Parathyroid adenoma (tissue), 2 donors: Measurements from ENCODE around the gene DIAPH2.

Experiments used
- H2AFZ ChIP-seq: fragments of 300-600 bp; sonication (generic); one replicate; pipeline ENCODE4 v1.7.0; 2017; ENCODE audit warnings: antibody characterized with exemption, mild to moderate bottlenecking
- H3K27ac ChIP-seq: fragments of 300-600 bp; sonication (generic); one replicate; pipeline ENCODE4 v1.7.0; 2017
- H3K27me3 ChIP-seq: fragments of 300-600 bp; sonication (generic); one replicate; pipeline ENCODE4 v1.7.0; 2017; ENCODE audit warnings: low read length; ENCODE audit not compliant: control insufficient read depth, insufficient read depth
- H3K36me3 ChIP-seq: fragments of 300-600 bp; sonication (generic); one replicate; pipeline ENCODE4 v1.7.0; 2017; ENCODE audit warnings: low read length; ENCODE audit not compliant: control insufficient read depth, insufficient read depth
- H3K4me1 ChIP-seq: fragments of 300-600 bp; sonication (generic); one replicate; pipeline ENCODE4 v1.7.0; 2017; ENCODE audit warnings: control low read depth
- H3K4me2 ChIP-seq: fragments of 300-600 bp; sonication (generic); one replicate; pipeline ENCODE4 v1.7.0; 2017; ENCODE audit warnings: low read length
- H3K4me3 ChIP-seq: fragments of 300-600 bp; sonication (generic); one replicate; pipeline ENCODE4 v1.7.0; 2017; ENCODE audit warnings: low read depth, low read length
- H3K79me2 ChIP-seq: fragments of 300-600 bp; sonication (generic); one replicate; pipeline ENCODE4 v1.7.0; 2017; ENCODE audit warnings: control low read depth
- H3K9ac ChIP-seq: fragments of 300-600 bp; sonication (generic); one replicate; pipeline ENCODE4 v1.7.0; 2017; ENCODE audit warnings: mild to moderate bottlenecking
- H3K9me3 ChIP-seq: fragments of 300-600 bp; sonication (generic); one replicate; pipeline ENCODE4 v1.7.0; 2017; ENCODE audit warnings: low read length; ENCODE audit not compliant: control insufficient read depth
- CTCF ChIP-seq: fragments of 300-600 bp; sonication (generic); IDR thresholded peaks from one replicate; pipeline ENCODE4 v1.7.0; 2017; ENCODE audit warnings: antibody characterized with exemption, mild to moderate bottlenecking
- donor health status: primary hyperparathyroidism.

The DIAPH2 gene

GRCh38 chrX:96957718-96958117 lies 273.1 kb downstream of the DIAPH2 start:
- no peak overlapping the region for H3K27ac ChIP-seq
- no peak overlapping the region for H2AFZ ChIP-seq
- H3K36me3 ChIP-seq: no peaks in the 10 kb centered on the region
- no peak overlapping the region for H3K4me2 ChIP-seq
- no peak for TF ChIP-seq CTCF
- no peak overlapping the region for H3K9ac ChIP-seq
- no peaks in the 10 kb centered on the region for H3K4me1 ChIP-seq
- H3K79me2 ChIP-seq: no peaks in the 10 kb centered on the region
- H3K27me3 ChIP-seq: no peaks in the 10 kb centered on the region
- H3K9me3 ChIP-seq: no peaks in the 10 kb centered on the region
- no peak overlapping the region for H3K4me3 ChIP-seq

DNA sequence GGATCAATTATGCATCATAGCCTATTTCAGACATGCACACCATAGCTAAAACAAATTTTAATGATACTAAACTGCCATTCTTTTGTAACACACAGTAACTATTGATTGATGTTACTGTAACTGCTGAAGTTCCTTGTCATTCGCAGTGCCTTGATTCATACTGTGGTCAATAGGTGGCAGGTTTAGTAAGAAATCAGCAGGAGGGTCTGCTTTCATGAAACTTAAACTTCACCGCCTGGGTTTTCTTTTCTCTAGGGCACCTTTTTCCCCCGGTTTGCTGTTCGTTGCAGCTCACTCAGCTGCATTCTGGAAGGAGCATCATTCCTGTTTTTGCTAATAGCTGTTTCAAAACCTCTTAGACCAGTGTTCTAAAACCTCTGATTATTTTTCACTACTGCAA lies 287.2 kb downstream of the DIAPH2 start:
- Histone ChIP-seq H3K9me3 (no peaks in the 10 kb centered on the region), H3K4me3 (no peak overlapping the region), H2AFZ (no peak overlapping the region), H3K9ac (no peak overlapping the region), H3K79me2 (no peaks in the 10 kb centered on the region), H3K27ac (no peak overlapping the region), H3K4me2 (no peak overlapping the region), H3K27me3 (no peaks in the 10 kb centered on the region), H3K4me1 (no peaks in the 10 kb centered on the region), H3K36me3 (no peaks in the 10 kb centered on the region)
- no peak for TF ChIP-seq CTCF

DNA sequence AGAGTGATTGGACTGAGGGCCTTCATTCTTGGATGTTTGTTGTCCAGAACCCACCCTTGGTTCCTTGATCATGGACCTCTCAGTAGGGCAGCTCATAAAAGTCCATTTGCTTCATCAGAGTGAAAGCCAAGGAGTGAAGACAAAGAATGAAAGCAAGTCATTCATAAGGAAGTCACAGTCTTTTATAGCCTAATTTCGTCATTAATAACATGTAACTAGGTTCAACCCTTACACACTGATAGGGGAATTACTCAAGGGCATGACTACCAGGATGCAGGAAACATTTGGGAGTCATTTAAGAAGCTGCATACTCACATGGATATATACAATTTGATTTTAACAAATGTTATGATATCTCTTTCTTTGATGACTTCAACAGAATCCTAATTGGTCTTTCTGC lies 294.3 kb downstream of the DIAPH2 start:
- Histone ChIP-seq H3K27ac (no peak overlapping the region), H3K27me3 (no peaks in the 10 kb centered on the region), H3K9me3 (no peaks in the 10 kb centered on the region), H3K79me2 (no peaks in the 10 kb centered on the region), H2AFZ (no peak overlapping the region), H3K9ac (no peak overlapping the region), H3K36me3 (no peaks in the 10 kb centered on the region), H3K4me2 (no peak overlapping the region), H3K4me1 (no peaks in the 10 kb centered on the region), H3K4me3 (no peak overlapping the region)
- TF ChIP-seq CTCF: no peak

GRCh38 chrX:96979766-96980165 lies 295.1 kb downstream of the DIAPH2 start:
- no peak overlapping the region for H3K9ac ChIP-seq
- H3K4me2 ChIP-seq: no peak overlapping the region
- H3K27me3 ChIP-seq: no peaks in the 10 kb centered on the region
- H2AFZ ChIP-seq: no peak overlapping the region
- H3K36me3 ChIP-seq: no peaks in the 10 kb centered on the region
- no peak for TF ChIP-seq CTCF
- H3K79me2 ChIP-seq: no peaks in the 10 kb centered on the region
- H3K9me3 ChIP-seq: no peaks in the 10 kb centered on the region
- no peak overlapping the region for H3K27ac ChIP-seq
- H3K4me1 ChIP-seq: no peaks in the 10 kb centered on the region
- H3K4me3 ChIP-seq: no peak overlapping the region

DNA sequence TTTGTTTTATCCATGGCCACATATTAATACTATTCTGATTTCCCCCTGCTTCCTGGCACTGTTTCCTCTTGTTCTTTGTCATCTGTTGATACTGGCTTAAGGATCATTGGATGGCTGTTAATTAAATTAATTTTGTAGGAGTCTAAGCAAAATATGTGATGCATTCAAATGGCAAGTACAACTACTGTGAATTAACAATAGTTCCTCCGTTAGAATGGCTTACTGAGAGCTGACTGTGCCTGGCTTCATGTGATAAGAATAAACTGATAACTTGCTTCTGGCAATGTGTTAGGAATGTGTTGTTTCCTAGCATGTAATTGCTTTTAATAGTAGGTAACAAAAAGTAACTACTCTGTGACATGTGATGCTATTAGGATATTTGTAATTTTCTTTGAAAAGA lies 297.5 kb downstream of the DIAPH2 start:
- Histone ChIP-seq H3K4me1 (no peaks in the 10 kb centered on the region), H3K79me2 (no peaks in the 10 kb centered on the region), H3K9me3 (no peaks in the 10 kb centered on the region), H3K27ac (no peak overlapping the region), H3K4me2 (no peak overlapping the region), H2AFZ (no peak overlapping the region), H3K27me3 (no peaks in the 10 kb centered on the region), H3K9ac (no peak overlapping the region), H3K36me3 (no peaks in the 10 kb centered on the region), H3K4me3 (no peak overlapping the region)
- no peak for TF ChIP-seq CTCF
